GM19324 (cell line): Measurements from ENCODE around the gene MPP1.

Source experiments
- ATAC-seq: cut with Tn5 transposase; IDR thresholded peaks from one replicate; pipeline ENCODE4 v1.9.1; 2021; ENCODE audit warnings: mild to moderate bottlenecking, moderate library complexity; ENCODE audit not compliant: unreplicated experiment, low FRiP score

Gene MPP1

DNA sequence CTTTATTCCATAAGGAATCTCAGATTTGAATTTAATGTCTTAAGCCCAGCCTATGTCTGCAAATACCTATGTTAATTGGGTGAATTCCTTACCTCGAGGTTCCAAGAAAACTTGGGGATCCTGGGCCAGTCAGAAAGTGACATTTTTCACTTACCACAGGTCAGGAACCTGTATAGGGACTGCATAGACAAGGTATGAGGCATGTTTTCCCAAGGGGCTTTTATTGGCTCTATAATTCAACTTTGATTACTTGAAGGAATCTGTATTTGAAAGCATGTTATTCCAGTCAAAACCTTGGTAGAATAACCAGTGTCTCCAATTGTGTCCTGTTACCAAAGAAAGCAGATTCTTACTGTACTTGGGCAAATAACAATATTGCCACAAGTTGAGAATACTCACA is 8.5 kb upstream of the MPP1 start:
- no peak for ATAC-seq

DNA sequence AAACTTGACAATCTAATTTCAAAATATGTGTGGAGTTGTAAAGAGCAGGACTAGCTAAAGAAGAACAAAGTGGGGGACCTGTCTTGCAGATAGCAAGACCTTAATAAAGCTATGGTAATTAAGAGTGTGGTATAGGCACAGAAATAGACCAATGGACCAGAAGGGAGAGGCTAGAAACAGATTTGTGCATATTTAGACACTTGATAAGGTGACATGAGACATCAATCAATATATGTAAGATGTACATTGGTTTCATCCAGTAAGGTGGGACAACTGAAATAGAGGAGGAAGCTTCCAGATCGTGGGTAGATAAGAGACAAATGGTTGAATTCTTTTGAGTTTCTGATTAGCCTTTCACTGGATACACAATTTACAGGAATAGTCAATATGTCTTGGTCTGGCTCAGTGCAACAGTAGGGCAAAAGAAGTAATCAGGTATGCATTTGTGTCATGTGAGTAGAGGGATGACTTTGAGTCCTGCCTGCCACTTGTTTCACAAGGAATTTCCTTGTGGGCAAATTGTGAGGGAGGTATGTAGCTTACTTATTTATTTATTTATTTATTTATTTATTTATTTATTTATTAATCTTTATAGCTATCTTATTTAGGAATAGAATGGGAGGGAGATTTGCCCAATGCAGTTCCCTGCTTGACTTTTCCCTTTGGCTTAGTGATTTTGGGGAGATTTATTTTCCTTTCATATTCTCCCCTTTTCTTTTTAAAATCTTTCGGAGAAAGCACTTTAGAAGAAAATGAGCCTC is 7.2 kb upstream of the MPP1 start:
- ATAC-seq, result no peak

DNA sequence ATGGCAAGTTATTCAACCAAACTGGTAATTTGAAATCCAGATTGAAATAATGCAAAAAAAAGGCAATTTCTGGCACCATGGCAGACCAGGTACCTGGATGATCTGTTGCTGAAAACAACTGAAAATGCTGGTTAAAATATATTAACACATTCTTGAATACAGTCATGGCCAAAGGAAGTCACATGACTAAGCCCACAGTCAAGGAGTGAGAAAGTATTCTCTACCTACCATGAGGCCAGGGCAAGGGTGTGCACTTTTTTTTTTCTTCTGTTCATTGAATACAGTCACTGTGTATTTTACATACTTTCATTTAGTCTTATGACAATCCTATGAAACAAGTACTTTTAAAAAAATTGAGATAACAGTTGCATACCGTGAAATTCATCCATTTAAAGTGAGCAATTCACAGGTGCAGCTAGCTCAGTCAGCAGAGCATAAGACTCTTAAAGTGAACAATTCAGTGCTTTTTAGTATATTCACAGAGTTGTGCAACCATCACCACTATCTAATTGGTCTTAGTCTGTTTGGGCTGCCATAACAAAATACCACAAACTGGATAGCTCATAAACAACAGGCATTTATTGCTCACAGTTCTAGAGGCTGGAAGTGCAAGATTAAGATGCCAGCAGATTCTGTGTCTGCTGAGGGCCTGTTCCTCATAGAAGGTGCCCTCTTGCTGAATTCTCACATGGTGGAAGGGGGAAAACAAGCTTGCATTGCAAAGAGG is 4.8 kb upstream of the MPP1 start:
- ATAC-seq, result no peak

DNA sequence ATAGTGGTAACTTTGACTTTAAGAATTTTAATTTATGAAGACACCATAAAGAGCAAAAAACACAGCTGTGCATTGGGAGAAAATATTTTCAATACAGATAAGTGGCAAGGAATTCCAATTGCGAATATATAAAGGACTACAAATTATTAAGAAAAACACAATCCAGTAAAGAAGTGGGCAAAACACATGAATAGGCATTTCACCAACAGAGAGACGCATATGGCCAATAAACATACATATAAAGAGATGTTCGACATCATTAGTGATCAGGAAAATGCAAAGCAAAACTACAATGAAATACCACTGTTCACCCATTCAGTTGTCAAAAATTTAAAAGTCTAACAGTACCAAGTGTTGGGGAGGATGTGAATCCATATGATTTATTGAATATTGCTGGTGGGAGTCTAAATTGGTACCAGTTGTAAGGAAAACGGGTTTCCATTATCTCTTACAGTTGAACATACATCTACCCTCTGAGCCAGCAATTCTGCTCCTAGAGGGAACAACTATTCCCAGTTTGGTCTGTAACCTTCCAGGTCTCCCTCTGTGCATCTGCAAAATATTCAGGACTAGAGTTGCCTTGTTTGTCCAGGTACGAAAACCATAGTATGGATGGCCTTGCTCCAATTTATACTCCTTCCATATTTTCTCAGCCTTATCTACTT is 1.7 kb upstream of the MPP1 start:
- no peak for ATAC-seq

DNA sequence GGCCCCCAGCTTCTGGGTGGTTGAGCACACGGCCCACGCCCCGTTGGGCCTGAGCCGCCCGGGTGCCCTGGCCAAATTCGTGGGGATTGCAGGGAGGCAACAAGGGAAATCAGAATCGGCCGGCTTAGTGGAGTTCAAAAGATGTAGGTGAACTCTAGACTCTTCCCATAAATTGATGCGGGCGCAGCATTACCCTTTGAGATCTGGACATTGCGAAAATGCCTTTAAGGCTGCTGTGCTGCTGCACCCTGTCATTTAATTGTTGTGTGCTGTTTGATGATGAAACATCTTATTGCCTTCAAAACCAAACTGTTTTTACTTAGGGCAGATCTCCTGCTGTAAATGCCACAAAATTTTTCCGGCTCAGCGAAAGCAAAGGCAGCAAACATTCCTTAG is 409 bp upstream of the MPP1 start:
- ATAC-seq, result no peak

DNA sequence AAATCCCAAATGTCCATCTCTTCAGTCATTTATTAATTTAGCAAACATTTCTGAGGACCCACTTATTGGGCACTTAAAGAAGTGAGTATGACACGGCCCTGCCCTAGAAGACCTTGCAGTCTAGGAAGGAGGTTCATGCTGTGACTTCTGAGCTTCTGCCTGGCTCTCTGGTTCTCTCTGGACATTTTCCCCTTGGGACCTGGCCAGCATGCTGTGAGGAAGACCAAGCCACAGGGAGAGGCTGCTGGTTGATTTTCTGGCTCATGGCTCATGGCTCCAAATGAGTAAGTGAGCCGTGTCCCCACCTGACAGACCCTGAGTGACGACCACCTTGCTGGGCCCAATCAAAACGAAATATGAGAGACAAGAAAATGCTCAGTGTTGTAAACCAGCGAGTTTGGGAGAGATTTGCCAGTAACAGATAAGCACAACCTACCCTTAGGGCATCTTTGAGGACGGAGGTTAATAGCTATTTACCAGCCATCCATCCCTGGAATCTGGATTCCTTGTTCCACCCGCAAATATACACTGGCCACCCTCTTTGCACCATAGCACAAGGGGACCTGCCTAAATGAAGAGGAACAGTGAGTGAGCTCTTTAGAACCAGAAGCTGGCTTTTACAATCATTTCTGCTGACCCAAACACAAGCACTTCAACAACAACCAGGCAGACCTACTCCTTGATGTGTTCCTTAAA is 876 bp downstream of the MPP1 start:
- ATAC-seq, result no peak

DNA sequence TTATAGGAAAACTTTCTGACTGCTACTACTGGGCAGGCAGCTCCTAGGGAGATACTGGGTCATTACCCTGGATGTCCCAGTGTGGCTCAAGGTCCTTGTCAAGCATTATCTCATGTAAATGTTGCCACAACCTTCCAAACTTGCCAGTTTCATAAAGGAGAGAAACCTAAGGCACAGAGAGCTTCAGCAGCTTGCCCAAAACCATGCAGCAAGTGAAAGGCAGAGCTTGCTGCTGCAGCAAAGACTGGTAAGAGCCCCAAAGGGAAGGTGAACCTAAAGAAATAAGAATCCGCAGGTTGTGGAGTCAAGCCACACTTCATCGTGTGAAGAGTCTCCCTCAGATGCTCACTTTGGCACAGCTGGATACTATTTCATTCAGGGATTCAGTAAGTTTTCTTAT is 2.3 kb downstream of the MPP1 start:
- no peak for ATAC-seq

DNA sequence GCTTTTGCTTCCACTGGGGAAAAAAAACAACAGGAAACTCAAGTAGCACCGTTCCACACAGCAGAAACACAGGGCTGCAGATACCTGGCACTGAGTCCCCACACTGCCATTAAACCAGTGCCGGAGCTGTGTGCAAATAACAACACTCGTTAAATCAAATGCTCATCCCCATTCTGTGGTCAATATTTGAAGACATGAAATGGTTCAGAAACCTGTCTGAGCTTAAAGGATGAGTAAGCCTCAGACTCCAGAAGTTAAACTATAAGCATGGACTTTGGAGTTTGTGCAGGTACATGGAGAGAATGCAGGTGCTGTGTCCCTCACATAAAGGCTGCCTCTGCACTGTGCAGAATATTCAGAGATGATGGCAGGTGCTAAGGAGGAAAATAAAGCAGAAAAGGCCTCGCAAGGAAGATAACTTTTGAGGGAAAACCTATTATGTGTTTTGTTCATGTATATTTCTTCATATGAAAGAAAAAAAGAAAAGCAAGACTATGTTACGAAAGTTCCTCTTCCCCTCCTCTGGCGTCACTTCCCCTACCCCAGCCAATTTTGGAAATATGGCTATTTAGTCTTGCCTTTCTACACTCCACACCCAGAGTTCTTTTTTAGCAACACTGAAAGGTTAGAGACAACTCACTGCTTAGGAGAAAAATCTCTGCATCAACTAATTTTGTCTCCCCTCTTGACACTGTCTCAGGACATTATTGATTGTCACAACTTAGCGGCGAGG is 4.6 kb downstream of the MPP1 start:
- no peak for ATAC-seq

DNA sequence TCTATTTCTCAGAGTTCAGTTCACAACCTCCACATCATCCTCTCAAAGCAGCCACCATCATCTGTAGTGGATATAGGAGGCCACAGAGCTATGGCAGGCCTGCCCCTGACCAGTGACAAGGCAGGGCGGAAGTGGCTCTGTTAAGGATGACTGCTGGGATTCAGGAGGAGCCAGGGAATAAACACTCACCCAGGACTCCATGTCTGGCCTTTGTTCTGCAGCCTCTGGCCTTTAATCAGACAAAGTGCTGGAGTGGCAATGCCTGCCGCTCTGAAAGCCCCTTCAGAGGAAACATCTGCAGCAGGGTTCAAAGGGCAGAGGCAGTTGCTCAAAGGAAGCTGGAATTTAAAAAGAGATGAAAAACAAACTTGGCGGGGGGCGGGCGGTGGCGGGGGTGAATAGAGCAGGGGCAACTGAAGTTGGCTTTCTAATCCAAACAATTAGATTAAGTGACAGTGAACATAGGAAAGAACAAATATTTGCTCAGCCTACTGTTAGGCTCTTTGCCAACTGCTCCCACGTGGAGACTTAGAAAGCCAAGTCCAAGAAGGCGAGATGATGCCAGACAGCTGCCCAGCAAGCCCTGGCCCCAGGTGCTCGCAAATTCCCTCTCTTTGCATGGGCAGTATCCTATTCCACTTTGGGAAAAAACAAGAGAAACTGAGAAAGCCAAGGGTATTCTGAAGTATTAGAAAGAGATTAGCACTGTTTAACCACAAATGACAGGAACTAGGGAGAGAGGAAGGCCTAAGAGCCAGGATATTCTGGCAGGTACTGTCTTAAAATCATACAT is 5.5 kb downstream of the MPP1 start:
- no peak for ATAC-seq

DNA sequence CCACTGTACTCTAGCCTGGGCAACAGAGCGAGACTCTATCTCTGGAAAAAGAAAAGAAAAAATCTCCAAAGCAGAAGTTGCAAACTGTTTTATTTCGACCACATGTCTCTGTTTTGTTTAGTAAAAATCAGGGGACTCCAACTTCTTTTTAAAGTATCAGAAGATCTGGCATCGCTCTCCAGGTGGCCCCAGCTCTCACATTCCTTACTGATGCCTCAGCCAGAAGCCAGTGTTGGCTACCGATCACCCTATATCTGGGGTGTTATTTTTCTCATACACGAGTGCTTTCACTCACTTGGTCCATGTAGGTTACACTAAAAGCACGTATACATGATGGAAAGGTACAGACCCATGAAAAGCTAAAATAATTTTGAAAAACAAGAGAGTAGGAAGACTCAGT is 8.3 kb downstream of the MPP1 start:
- no peak for ATAC-seq

DNA sequence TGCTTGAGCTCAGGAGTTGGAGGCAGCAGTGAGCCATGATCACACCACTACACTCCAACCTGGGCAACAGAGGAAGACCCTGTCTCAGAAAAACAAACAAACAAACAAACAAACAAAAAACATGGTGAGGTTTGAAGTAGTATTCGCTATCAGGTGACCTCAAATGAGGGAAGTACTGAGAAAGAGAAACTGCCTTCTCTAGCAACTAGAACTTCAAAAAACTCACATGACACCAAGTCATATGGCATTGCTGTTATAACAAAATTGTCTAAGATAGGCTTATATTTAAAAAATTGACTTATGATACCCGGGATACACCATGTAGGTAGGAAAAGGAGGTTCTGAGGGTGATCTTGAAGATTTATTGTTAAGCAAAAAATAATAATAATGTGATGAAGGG is 10.3 kb downstream of the MPP1 start:
- ATAC-seq, result no peak

DNA sequence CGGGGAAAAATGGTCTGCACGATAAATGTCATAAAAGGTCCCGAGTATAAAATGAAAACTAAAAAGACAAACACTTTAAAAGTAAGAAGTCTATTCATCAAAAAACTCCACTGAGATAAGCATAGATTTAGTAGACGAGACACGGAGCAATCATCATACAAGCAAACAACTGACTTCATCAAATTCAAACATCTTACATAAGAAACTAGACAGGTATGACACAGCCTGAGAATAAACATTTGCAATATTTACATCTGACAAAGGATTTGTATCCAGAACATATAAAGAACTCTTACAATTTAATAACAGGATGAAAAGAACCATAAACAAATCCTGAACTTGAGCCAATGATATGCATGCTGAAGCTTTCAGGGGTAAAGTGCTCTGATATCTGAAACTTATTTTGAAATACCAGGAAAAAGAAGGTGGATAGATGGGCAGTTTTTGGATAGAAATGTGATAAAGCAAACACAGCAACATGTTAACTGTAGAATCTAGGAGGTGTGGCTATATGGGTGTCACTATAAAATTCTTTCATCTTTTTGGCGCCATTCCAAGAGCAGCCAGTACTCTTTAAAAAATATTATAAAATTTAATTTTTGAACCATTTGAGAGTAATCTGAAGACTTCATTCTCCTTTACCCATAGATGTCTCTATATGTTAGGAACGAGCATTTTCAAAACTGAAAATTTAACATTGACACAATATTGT is 12.0 kb downstream of the MPP1 start:
- ATAC-seq, result no peak

DNA sequence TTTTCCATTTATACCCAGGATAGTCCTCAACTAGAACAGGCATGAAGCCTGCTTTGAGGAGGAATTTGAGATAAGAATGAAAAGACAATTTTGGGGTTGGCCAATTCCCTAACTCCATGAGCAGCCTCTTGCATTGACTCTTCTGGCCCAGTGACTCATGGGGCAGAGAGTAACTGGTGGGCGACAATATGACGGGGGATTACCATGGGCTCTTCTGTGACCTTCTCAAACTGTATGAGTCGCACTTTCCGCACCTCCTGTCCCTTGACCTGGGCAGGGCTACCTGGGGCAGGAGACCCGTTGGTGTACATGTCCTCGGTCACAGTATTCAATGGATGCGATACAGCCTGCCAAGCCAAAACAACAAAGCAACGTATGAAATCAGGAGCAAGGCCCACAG is 13.3 kb downstream of the MPP1 start:
- ATAC-seq, result no peak

DNA sequence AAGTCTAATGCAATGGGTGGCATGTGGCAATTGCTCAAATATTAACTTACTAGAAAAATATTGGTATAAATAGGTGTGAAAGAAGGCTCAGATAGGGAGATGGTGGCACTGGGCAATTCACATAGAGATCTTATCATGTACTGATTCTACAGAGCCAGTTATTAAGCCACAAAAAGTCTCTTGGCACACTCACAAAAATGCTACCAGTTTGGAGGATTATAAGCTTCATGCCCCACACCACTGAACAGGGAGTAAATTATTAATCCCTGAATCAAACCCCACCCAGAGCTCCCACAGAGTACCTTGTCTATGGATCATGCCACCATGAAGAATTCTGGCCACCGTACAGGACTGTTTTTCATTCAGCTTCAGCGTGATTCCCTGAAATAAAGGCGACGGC is 13.8 kb downstream of the MPP1 start:
- ATAC-seq, result no peak

DNA sequence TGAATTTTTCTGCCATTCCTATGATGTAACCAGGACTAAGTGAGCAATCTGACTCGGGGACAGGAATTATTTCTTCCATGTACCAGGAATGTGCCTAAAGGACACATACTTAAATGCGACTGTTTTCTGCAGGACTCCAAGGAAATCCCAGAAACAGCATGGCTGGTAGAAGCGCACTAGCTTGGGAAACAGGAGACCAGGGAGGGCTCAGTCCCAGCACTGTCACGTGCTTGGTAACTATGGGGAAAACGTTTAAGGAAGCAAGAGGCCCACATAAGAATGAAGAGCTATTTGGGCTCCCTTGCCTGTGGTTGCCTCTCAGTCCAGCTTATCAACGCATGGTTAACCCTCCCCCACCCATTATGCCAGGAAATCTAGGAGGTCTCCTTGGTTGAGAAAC is 19.6 kb downstream of the MPP1 start:
- ATAC-seq, result no peak

DNA sequence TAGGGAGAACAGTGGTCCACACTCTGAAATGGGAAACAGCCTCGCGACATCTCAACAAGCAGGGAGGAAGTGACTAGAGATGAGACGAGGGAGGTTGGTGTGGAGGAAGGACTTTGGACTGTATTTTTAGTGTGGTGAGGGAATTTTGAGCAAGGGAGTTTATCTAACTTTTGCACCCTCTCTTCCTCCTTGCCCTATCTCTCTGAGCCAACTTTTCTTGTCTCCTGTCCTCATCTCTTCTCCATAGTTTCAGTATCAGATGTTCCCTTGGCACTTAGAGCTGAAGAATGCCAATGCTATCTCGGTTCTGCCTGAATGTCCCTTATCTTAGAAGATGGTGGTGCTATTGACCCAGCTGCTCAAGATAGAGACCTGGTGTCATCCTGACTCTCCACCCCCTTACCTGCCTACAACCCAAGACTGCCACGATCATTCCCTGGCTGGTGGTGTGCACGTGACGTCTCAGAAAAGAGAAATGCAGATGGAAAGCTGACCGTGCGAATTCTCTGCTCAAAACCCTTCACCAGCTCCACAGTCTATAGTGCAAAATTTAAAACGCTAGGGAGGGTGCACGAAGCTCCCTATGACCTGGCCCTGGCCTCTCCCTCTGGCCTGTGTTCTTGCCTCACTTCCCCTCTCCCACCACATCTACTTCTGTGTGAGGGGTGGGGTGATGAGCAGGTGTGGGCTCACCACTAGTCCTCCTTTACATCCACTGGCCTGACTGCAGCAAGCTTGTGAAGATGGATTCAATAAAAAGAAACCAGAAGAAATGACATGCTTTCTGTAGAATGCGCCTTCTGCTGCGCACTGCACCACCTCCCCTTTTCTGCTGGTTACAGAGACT is 20.9 kb downstream of the MPP1 start:
- no peak for ATAC-seq

DNA sequence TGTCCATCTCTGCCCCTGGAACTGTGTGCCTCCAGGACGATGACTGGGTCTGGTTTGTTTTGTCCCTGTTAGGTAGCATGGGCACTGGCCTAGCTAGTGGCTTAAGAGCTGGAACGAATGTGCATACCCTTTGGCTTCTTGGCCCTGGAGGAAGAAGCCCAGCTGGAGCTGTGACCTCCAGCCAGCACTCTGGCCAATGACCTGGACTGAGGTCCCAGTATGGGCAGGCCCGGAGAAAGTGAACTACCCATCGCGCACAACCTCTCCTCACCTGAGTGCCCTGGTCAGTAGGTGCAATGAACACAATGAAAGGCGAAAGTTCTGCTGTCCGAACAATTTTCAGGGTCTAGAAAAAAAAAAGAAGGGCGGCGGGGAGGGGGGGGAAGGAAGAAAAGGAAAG is 24.3 kb downstream of the MPP1 start:
- ATAC-seq, result no peak

DNA sequence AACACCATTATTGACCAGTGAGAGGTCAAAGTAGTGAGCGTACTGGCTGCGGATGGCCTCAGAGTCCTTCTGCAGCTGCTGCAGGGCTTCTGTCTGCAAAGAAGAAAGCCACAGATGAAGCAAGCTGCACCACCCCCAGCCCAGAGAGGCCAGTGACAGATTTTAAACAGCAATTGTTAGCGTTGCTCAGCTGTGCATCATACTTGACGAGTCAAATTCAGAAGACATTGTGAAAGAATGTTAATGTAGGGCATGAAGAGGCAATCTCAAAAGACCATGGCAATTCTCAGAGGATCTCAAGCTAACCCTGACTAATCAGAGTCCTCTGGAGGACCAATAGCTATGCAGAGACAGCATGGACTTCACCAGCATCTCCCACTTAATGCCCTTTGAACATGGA is 26.0 kb downstream of the MPP1 start:
- ATAC-seq, result no peak
